Nephron progenitor cell (in vitro differentiated cells): Measurements from ENCODE around the gene NRG2.

Experiments
- DNase-seq: peaks from one replicate; pipeline ENCODE4 v3.0.0; 2021
- H3K27ac Mint-ChIP-seq: 2 replicates; pipeline ENCODE4 v1.8.0; 2021; ENCODE audit warnings: mild to moderate bottlenecking, moderate library complexity, mixed read lengths
- H3K27me3 Mint-ChIP-seq: 2 replicates; pipeline ENCODE4 v1.8.0; 2021; ENCODE audit warnings: mild to moderate bottlenecking, low read depth, mixed read lengths; ENCODE audit not compliant: poor library complexity
- H3K36me3 Mint-ChIP-seq: 2 replicates; pipeline ENCODE4 v1.8.0; 2021; ENCODE audit warnings: low read depth, mixed read lengths
- H3K4me1 Mint-ChIP-seq: 2 replicates; pipeline ENCODE4 v1.8.0; 2021; ENCODE audit warnings: mixed read lengths
- H3K4me3 Mint-ChIP-seq: 2 replicates; pipeline ENCODE4 v1.8.0; 2021; ENCODE audit warnings: mild to moderate bottlenecking, moderate library complexity, mixed read lengths
- H3K9me3 Mint-ChIP-seq: 2 replicates; pipeline ENCODE4 v1.8.0; 2021; ENCODE audit warnings: mild to moderate bottlenecking, moderate library complexity, mixed read lengths
- TF ChIP-seq, protein P1 (sequence below): fragments of 200-600 bp; sonication (generic); IDR thresholded peaks from 2 replicates; pipeline ENCODE4 v1.5.0; 2021; ENCODE audit warnings: antibody characterized with exemption

NRG2 gene

DNA sequence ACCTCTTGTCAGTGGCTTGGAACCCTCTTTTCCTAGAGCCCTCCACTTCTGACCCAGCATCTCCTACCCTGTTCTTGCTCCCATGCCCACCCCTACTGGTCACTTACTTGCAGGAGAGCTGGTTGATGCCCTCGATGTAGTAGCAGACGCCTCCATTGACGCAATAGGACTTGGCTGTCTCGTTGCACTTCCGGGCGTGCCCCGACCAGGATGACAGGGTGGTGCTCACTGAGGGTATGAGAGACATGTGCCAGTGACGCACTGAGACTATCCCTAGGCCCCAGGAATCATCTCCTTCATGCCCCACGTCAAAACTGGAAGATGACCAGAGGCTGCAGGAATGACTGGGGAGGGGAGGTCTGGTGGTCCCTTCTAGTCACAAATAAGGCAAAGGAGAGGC lies 171.5 kb downstream of the NRG2 start:
- peaks cover 7% of the 10 kb centered on the region for H3K4me1 Mint-ChIP-seq
- peaks cover 4% of the 10 kb centered on the region for H3K36me3 Mint-ChIP-seq
- no peak for DNase-seq
- H3K4me3 Mint-ChIP-seq, result no peak overlapping the region
- H3K9me3 Mint-ChIP-seq, result peaks cover 11% of the 10 kb centered on the region
- H3K27ac Mint-ChIP-seq, result no peak overlapping the region
- H3K27me3 Mint-ChIP-seq, result peaks cover 42% of the 10 kb centered on the region
- TF ChIP-seq, protein P1, sequence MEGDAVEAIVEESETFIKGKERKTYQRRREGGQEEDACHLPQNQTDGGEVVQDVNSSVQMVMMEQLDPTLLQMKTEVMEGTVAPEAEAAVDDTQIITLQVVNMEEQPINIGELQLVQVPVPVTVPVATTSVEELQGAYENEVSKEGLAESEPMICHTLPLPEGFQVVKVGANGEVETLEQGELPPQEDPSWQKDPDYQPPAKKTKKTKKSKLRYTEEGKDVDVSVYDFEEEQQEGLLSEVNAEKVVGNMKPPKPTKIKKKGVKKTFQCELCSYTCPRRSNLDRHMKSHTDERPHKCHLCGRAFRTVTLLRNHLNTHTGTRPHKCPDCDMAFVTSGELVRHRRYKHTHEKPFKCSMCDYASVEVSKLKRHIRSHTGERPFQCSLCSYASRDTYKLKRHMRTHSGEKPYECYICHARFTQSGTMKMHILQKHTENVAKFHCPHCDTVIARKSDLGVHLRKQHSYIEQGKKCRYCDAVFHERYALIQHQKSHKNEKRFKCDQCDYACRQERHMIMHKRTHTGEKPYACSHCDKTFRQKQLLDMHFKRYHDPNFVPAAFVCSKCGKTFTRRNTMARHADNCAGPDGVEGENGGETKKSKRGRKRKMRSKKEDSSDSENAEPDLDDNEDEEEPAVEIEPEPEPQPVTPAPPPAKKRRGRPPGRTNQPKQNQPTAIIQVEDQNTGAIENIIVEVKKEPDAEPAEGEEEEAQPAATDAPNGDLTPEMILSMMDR, result no peak

GRCh38 chr5:139870677-139871076 lies 172.4 kb downstream of the NRG2 start:
- no peak for DNase-seq
- H3K27me3 Mint-ChIP-seq, result peaks cover 40% of the 10 kb centered on the region
- TF ChIP-seq, protein P1, result no peak
- peaks cover 7% of the 10 kb centered on the region for H3K4me1 Mint-ChIP-seq
- no peak overlapping the region for H3K27ac Mint-ChIP-seq
- H3K9me3 Mint-ChIP-seq, result peaks cover 4% of the 10 kb centered on the region
- H3K36me3 Mint-ChIP-seq, result peaks cover 3% of the 10 kb centered on the region
- H3K4me3 Mint-ChIP-seq, result no peak overlapping the region

GRCh38 chr5:139869042-139869790 lies 173.9 kb downstream of the NRG2 start:
- H3K36me3 Mint-ChIP-seq, result no peaks in the 10 kb centered on the region
- TF ChIP-seq, protein P1, result no peak
- H3K27me3 Mint-ChIP-seq, result peaks cover 39% of the 10 kb centered on the region
- DNase-seq, result no peak
- no peak overlapping the region for H3K4me3 Mint-ChIP-seq
- H3K27ac Mint-ChIP-seq, result no peak overlapping the region
- H3K4me1 Mint-ChIP-seq, result peaks cover 7% of the 10 kb centered on the region
- H3K9me3 Mint-ChIP-seq, result no peaks in the 10 kb centered on the region

- H3K27me3 Mint-ChIP-seq, result peaks cover 35% of the 10 kb centered on the region
- no peaks in the 10 kb centered on the region for H3K9me3 Mint-ChIP-seq
- peaks cover 4% of the 10 kb centered on the region for H3K4me1 Mint-ChIP-seq
- H3K36me3 Mint-ChIP-seq, result no peaks in the 10 kb centered on the region
- TF ChIP-seq, protein P1, result no peak
- no peak for DNase-seq
- H3K4me3 Mint-ChIP-seq, result no peak overlapping the region
- H3K27ac Mint-ChIP-seq, result peak overlapping the region; percentile 68
Observed at GRCh38 chr5:139867581-139867980, 175.5 kb downstream of the NRG2 start.

DNA sequence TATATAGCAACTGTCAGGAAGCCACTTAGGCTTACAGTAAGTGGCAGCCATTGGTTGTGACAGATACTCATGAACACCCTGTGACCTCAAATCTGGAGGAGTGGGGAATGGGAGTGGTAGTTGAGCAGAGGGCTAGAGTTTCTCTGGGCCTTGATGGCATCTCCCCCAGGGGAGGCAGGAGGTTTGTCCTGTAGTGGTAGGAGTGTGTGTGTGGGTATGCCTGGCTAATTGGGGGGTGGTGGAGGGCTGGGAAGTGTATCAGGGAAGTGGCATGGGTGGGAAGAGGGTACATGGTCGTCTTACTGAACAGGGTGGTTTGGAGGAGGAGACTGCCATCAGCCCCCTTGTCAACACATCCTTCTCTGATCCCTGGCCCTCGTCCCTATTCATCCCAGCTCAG lies 176.0 kb downstream of the NRG2 start:
- TF ChIP-seq, protein P1, result no peak
- Mint-ChIP-seq H3K4me3 (no peak overlapping the region), H3K4me1 (no peaks in the 10 kb centered on the region), H3K27ac (no peak overlapping the region), H3K27me3 (peaks cover 35% of the 10 kb centered on the region), H3K36me3 (no peaks in the 10 kb centered on the region), H3K9me3 (no peaks in the 10 kb centered on the region)
- no peak for DNase-seq
